Measurements from ENCODE around the gene ZNF142.

DNA sequence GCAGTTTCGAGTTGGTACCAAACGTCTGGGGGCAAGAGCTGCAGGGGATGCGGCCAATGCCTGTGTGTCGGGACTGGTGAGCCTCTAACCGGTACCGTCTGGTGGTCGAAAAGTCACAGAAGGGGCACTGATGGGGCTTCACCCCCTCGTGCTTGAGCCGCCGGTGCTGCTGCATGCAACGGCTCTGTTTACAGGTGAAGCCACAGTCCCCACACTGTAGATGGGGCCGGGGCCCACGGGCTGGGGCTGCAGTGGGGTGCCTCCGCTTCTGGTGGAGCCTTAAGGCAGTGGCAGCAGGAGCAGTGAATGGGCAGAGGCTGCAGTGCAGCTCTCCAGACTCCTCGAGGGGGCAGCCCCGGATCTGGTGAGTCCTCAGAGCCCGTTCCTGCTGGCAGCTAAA is 16.6 kb downstream of the ZNF142 start:
- TF ChIP-seq, protein P1, sequence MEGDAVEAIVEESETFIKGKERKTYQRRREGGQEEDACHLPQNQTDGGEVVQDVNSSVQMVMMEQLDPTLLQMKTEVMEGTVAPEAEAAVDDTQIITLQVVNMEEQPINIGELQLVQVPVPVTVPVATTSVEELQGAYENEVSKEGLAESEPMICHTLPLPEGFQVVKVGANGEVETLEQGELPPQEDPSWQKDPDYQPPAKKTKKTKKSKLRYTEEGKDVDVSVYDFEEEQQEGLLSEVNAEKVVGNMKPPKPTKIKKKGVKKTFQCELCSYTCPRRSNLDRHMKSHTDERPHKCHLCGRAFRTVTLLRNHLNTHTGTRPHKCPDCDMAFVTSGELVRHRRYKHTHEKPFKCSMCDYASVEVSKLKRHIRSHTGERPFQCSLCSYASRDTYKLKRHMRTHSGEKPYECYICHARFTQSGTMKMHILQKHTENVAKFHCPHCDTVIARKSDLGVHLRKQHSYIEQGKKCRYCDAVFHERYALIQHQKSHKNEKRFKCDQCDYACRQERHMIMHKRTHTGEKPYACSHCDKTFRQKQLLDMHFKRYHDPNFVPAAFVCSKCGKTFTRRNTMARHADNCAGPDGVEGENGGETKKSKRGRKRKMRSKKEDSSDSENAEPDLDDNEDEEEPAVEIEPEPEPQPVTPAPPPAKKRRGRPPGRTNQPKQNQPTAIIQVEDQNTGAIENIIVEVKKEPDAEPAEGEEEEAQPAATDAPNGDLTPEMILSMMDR (IDR thresholded peaks at IDR 0.05): no peak
- no peak for TF ChIP-seq POLR2A (IDR thresholded peaks at IDR 0.05)
